NCI-H526 (cell line): ENCODE measurements around the gene CPEB4.

Source experiments
- DNase-seq, 2 experiments: peaks; one replicate each; lab custom pipeline; 2025; lab: John Stamatoyannopoulos, UW

Gene CPEB4

GRCh38 chr5:173858670-173859407, 29.3 kb upstream of the CPEB4 start:
- DNase-seq = no peak

GRCh38 chr5:173859408-173860159, 28.6 kb upstream of the CPEB4 start:
- DNase-seq = no peak

GRCh38 chr5:173862047-173862477, 26.1 kb upstream of the CPEB4 start:
- no peak for DNase-seq

- DNase-seq = no peak
Measured at GRCh38 chr5:173863359-173863758, 24.8 kb upstream of the CPEB4 start.

GRCh38 chr5:173864126-173865050, 23.8 kb upstream of the CPEB4 start:
- no peak for DNase-seq

- DNase-seq = no peak
Measured at GRCh38 chr5:173866243-173866857, 21.8 kb upstream of the CPEB4 start.

- DNase-seq = no peak
Measured at GRCh38 chr5:173866858-173867679, 21.1 kb upstream of the CPEB4 start.

GRCh38 chr5:173868096-173868880, 19.9 kb upstream of the CPEB4 start:
- no peak for DNase-seq

- no peak for DNase-seq
Measured at GRCh38 chr5:173869316-173869715, 18.8 kb upstream of the CPEB4 start.

GRCh38 chr5:173872957-173873305, 15.2 kb upstream of the CPEB4 start:
- DNase-seq = no peak

- DNase-seq = no peak
Measured at GRCh38 chr5:173873306-173873922, 14.7 kb upstream of the CPEB4 start.

- no peak for DNase-seq
Measured at GRCh38 chr5:173875189-173875588, 13.0 kb upstream of the CPEB4 start.

GRCh38 chr5:173878224-173878967, 9.8 kb upstream of the CPEB4 start:
- DNase-seq = no peak

GRCh38 chr5:173880306-173880985, 7.7 kb upstream of the CPEB4 start:
- no peak for DNase-seq

GRCh38 chr5:173881811-173882575, 6.2 kb upstream of the CPEB4 start:
- DNase-seq = peak in 1 of 2 experiments; percentile 37

- no peak for DNase-seq
Measured at GRCh38 chr5:173882632-173883031, 5.5 kb upstream of the CPEB4 start.

- DNase-seq = no peak
Measured at GRCh38 chr5:173883347-173883924, 4.7 kb upstream of the CPEB4 start.
